Measurements from ENCODE around the gene CEMIP2.

DNA sequence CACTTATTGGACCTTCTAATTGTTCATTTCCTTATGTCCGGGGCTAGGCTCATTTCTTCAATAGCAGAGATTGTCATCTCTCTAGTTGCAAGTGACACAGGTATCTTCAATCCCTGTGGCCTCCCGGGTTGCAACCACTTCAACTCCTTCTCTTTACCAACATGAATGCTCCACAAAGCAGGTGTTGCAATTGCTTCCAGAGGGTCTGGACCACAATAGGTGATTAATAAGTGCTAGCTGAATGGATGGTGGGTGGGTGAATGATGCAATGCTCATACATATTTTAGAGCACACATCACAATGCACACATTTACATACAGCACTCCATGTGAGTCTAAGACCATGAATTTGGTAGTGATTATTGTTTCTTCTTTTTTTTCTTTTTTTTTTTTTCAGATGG is 2.6 kb downstream of the CEMIP2 start:
- TF ChIP-seq, protein P1, sequence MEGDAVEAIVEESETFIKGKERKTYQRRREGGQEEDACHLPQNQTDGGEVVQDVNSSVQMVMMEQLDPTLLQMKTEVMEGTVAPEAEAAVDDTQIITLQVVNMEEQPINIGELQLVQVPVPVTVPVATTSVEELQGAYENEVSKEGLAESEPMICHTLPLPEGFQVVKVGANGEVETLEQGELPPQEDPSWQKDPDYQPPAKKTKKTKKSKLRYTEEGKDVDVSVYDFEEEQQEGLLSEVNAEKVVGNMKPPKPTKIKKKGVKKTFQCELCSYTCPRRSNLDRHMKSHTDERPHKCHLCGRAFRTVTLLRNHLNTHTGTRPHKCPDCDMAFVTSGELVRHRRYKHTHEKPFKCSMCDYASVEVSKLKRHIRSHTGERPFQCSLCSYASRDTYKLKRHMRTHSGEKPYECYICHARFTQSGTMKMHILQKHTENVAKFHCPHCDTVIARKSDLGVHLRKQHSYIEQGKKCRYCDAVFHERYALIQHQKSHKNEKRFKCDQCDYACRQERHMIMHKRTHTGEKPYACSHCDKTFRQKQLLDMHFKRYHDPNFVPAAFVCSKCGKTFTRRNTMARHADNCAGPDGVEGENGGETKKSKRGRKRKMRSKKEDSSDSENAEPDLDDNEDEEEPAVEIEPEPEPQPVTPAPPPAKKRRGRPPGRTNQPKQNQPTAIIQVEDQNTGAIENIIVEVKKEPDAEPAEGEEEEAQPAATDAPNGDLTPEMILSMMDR (IDR thresholded peaks at IDR 0.05) = no peak
- no peak for TF ChIP-seq POLR2AphosphoS5 (IDR thresholded peaks at IDR 0.05; ENCODE audit: low read depth, low read length)
- TF ChIP-seq, protein P2, sequence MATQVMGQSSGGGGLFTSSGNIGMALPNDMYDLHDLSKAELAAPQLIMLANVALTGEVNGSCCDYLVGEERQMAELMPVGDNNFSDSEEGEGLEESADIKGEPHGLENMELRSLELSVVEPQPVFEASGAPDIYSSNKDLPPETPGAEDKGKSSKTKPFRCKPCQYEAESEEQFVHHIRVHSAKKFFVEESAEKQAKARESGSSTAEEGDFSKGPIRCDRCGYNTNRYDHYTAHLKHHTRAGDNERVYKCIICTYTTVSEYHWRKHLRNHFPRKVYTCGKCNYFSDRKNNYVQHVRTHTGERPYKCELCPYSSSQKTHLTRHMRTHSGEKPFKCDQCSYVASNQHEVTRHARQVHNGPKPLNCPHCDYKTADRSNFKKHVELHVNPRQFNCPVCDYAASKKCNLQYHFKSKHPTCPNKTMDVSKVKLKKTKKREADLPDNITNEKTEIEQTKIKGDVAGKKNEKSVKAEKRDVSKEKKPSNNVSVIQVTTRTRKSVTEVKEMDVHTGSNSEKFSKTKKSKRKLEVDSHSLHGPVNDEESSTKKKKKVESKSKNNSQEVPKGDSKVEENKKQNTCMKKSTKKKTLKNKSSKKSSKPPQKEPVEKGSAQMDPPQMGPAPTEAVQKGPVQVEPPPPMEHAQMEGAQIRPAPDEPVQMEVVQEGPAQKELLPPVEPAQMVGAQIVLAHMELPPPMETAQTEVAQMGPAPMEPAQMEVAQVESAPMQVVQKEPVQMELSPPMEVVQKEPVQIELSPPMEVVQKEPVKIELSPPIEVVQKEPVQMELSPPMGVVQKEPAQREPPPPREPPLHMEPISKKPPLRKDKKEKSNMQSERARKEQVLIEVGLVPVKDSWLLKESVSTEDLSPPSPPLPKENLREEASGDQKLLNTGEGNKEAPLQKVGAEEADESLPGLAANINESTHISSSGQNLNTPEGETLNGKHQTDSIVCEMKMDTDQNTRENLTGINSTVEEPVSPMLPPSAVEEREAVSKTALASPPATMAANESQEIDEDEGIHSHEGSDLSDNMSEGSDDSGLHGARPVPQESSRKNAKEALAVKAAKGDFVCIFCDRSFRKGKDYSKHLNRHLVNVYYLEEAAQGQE (IDR thresholded peaks at IDR 0.05; ENCODE audit: insufficient read depth in 1 of 2, low read depth in 2 of 2, low read length in 1 of 2) = no peak
- no peak for TF ChIP-seq SIN3A (IDR thresholded peaks at IDR 0.05; ENCODE audit: borderline replicate concordance, insufficient read depth, low read depth, low read length)
- TF ChIP-seq TCF7L2 (IDR thresholded peaks at IDR 0.05; ENCODE audit: low read depth, low read length) = no peak

Measured in Panc1 (cell line).